HepG2 (cell line): ENCODE data around the gene WDSUB1. TPM values are rescaled to one million over a fixed set of nuclear protein-coding genes. Genes with fewer than 3 reads are reported as not detected.

ENCODE experiments used
- ARNT2 ChIP-seq: sonication (generic); formaldehyde crosslinking; IDR thresholded peaks from 2 replicates; pipeline ENCODE4 v1.8.0; 2022; ENCODE audit warnings: mild to moderate bottlenecking, low read depth, missing genetic modification reagents, moderate library complexity
- CEBPG ChIP-seq: IDR thresholded peaks from 2 replicates; pipeline ENCODE4 v1.6.1; 2016
- HDAC2 ChIP-seq: sonication (generic); formaldehyde crosslinking; IDR thresholded peaks from 2 replicates; pipeline ENCODE4 v1.4.0; 2020; ENCODE audit warnings: missing genetic modification reagents
- HNRNPK ChIP-seq: fragments of 200-400 bp; formaldehyde crosslinking; IDR thresholded peaks from 2 replicates; pipeline ENCODE4 v1.6.1; 2018; ENCODE audit warnings: low read length, low read depth, moderate library complexity, mild to moderate bottlenecking; ENCODE audit not compliant: poor library complexity, severe bottlenecking
- MAF1 ChIP-seq: sonication (generic); formaldehyde crosslinking; IDR thresholded peaks from 2 replicates; pipeline ENCODE4 v1.5.0; 2020; ENCODE audit warnings: missing genetic modification reagents, borderline replicate concordance
- PCBP1 ChIP-seq: fragments of 200-400 bp; formaldehyde crosslinking; IDR thresholded peaks from 2 replicates; pipeline ENCODE4 v1.6.1; 2017; ENCODE audit warnings: mild to moderate bottlenecking, low read depth, low read length, borderline replicate concordance
- POGZ ChIP-seq: sonication (generic); formaldehyde crosslinking; IDR thresholded peaks from 2 replicates; pipeline ENCODE4 v1.4.0; 2020; ENCODE audit warnings: mild to moderate bottlenecking, missing genetic modification reagents
- RFXANK ChIP-seq: IDR thresholded peaks from 2 replicates; pipeline ENCODE4 v1.6.1; 2016
- TBX2 ChIP-seq: sonication (generic); formaldehyde crosslinking; IDR thresholded peaks from 2 replicates; pipeline ENCODE4 v1.5.0; 2020; ENCODE audit warnings: missing genetic modification reagents, mild to moderate bottlenecking, borderline replicate concordance
- ZNF143 ChIP-seq: sonication (generic); formaldehyde crosslinking; IDR thresholded peaks from 2 replicates; pipeline ENCODE4 v1.4.0; 2020; ENCODE audit warnings: missing genetic modification reagents
- ZNF230 ChIP-seq: sonication (generic); formaldehyde crosslinking; IDR thresholded peaks from 2 replicates; pipeline ENCODE4 v1.4.0; 2020; ENCODE audit warnings: mild to moderate bottlenecking, missing genetic modification reagents
- ZNF251 ChIP-seq: sonication (generic); formaldehyde crosslinking; IDR thresholded peaks from 2 replicates; pipeline ENCODE4 v1.9.0; 2021; ENCODE audit warnings: mild to moderate bottlenecking, missing genetic modification reagents
- ZNF484 ChIP-seq: sonication (generic); formaldehyde crosslinking; IDR thresholded peaks from 2 replicates; pipeline ENCODE4 v1.5.1; 2020; ENCODE audit warnings: mild to moderate bottlenecking, low read depth, missing genetic modification reagents, borderline replicate concordance
- ZNF607 ChIP-seq: sonication (generic); formaldehyde crosslinking; IDR thresholded peaks from 2 replicates; pipeline ENCODE4 v1.5.1; 2020; ENCODE audit warnings: missing genetic modification reagents, mild to moderate bottlenecking, borderline replicate concordance
- ZNF646 ChIP-seq: sonication (generic); formaldehyde crosslinking; IDR thresholded peaks from 2 replicates; pipeline ENCODE4 v1.9.0; 2021; ENCODE audit warnings: mild to moderate bottlenecking, missing genetic modification reagents
- ZNF737 ChIP-seq: sonication (generic); formaldehyde crosslinking; IDR thresholded peaks from 2 replicates; pipeline ENCODE4 v1.5.0; 2020; ENCODE audit warnings: missing genetic modification reagents, mild to moderate bottlenecking, borderline replicate concordance
- ZNF790 ChIP-seq: sonication (generic); formaldehyde crosslinking; IDR thresholded peaks from 2 replicates; pipeline ENCODE4 v1.8.0; 2022; ENCODE audit warnings: missing genetic modification reagents, mild to moderate bottlenecking, borderline replicate concordance
- ZNF800 ChIP-seq: sonication (generic); formaldehyde crosslinking; IDR thresholded peaks from 2 replicates; pipeline ENCODE4 v1.4.0; 2020; ENCODE audit warnings: missing genetic modification reagents
- ZSCAN25 ChIP-seq: sonication (generic); formaldehyde crosslinking; IDR thresholded peaks from 2 replicates; pipeline ENCODE4 v1.8.0; 2022; ENCODE audit warnings: mild to moderate bottlenecking, missing genetic modification reagents
- ZSCAN29 ChIP-seq: sonication (generic); formaldehyde crosslinking; conservative IDR thresholded peaks from 2 replicates; pipeline ENCODE4 v1.4.0; 2020; ENCODE audit warnings: mild to moderate bottlenecking, missing genetic modification reagents
- polyA plus RNA-seq, 8 experiments: library from polyadenylated mRNA; depleted of rRNA in 3 of 8; stranded (reverse) in 7 of 8; unstranded in 1 of 8; fragments of >200 nt; fragmentation: Illumina TruSeq in 4 of 8; extraction: Trizol in 4 of 8; gene quantifications; 2 replicates each; pipeline versions ENCODE4 v1.2.1 to v1.2.3, GENCODE V29; 2011 to 2016; ENCODE audit warnings: low read depth in 4 of 8, missing spikeins in 1 of 8, mixed read lengths in 1 of 8; ENCODE audit not compliant: insufficient read depth in 1 of 8
- total RNA-seq, 5 experiments: library from RNA; depleted of rRNA; stranded (reverse); fragments of >200 nt; fragmentation: Illumina TruSeq; extraction: Trizol; gene quantifications; 2 replicates each; pipeline ENCODE4 v1.2.3, GENCODE V29; 2016; ENCODE audit warnings: low read depth in 1 of 5
- TF ChIP-seq, protein P1 (sequence below): IDR thresholded peaks from 2 replicates; pipeline ENCODE4 v1.6.1; 2016; ENCODE audit warnings: control low read depth

WDSUB1 gene
- total and polyA plus RNA-seq, 2 of the 13 experiments (the other 11 are each of a cell fraction or from before 2014, with no cell fraction given), result 10.1 to 10.7 TPM

- peak; percentile 11; the same call in 1 of the 2 replicates for TF ChIP-seq HDAC2
- no peak for TF ChIP-seq CEBPG (CRISPR knock-in tag)
- TF ChIP-seq ZNF646, result no peak
- no peak; the same call in 1 of the 2 replicates for TF ChIP-seq ZSCAN25 (CRISPR knock-in tag)
- TF ChIP-seq ZNF143 (CRISPR knock-in tag), result no peak
- TF ChIP-seq POGZ, result peak; percentile 61; the same call in 1 of the 2 replicates
- peak; percentile 65 for TF ChIP-seq ZNF230 (CRISPR knock-in tag)
- no peak for TF ChIP-seq PCBP1
- TF ChIP-seq ZNF607 (CRISPR knock-in tag), result peak; percentile 99
- TF ChIP-seq RFXANK (CRISPR knock-in tag), result no peak
- TF ChIP-seq, protein P1, sequence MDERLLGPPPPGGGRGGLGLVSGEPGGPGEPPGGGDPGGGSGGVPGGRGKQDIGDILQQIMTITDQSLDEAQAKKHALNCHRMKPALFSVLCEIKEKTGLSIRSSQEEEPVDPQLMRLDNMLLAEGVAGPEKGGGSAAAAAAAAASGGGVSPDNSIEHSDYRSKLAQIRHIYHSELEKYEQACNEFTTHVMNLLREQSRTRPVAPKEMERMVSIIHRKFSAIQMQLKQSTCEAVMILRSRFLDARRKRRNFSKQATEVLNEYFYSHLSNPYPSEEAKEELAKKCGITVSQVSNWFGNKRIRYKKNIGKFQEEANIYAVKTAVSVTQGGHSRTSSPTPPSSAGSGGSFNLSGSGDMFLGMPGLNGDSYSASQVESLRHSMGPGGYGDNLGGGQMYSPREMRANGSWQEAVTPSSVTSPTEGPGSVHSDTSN (CRISPR knock-in tag), result no peak
- no peak for TF ChIP-seq ZNF737 (CRISPR knock-in tag)
- peak; percentile 69 for TF ChIP-seq ZSCAN29
- TF ChIP-seq ZNF251 (CRISPR knock-in tag), result no peak
- TF ChIP-seq MAF1 (CRISPR knock-in tag), result no peak
- no peak for TF ChIP-seq ZNF790 (CRISPR knock-in tag)
- 0 out of 2 replicates have a peak, but pooled peaks have one; percentile 66 for TF ChIP-seq ZNF484 (CRISPR knock-in tag)
- TF ChIP-seq ZNF800 (CRISPR knock-in tag), result peak; percentile 61
- peak; percentile 68 for TF ChIP-seq TBX2
- TF ChIP-seq HNRNPK, result peak; percentile 53
- peak; percentile 97 for TF ChIP-seq ARNT2
Measured at GRCh38 chr2:159285929-159286708, at the start of gene WDSUB1 (continued).
